Measurements from ENCODE around the gene COL1A1. TPM values are rescaled to one million over a fixed set of nuclear protein-coding genes. Genes with fewer than 3 reads are reported as not detected.

COL1A1 gene
- total RNA-seq, result 0.17 and 0.47 TPM in 2 replicates

- intact Hi-C loops (cut with micrococcal nuclease), result no loop called here
Observed at GRCh38 chr17:50201276-50201854, at the start of gene COL1A1. Gene COL1A1 (minus strand): TSS chr17:50201631. CDS start chr17:50201513, 118 bp downstream.

GRCh38 chr17:50248255-50248654, 46.8 kb upstream of the COL1A1 start:
- intact Hi-C loops (cut with micrococcal nuclease), result no loop called here

GRCh38 chr17:50244771-50245170, 43.3 kb upstream of the COL1A1 start:
- intact Hi-C loops (cut with micrococcal nuclease), result no loop called here

GRCh38 chr17:50241431-50241830, 40.0 kb upstream of the COL1A1 start:
- intact Hi-C loops (cut with micrococcal nuclease), result no loop called here

- intact Hi-C loops (cut with micrococcal nuclease), result no loop called here
Observed at GRCh38 chr17:50240851-50241250, 39.4 kb upstream of the COL1A1 start.

- intact Hi-C loops (cut with micrococcal nuclease), result no loop called here
Observed at GRCh38 chr17:50239937-50240336, 38.5 kb upstream of the COL1A1 start.

- intact Hi-C loops (cut with micrococcal nuclease), result no loop called here
Observed at GRCh38 chr17:50238601-50239280, 37.3 kb upstream of the COL1A1 start.

GRCh38 chr17:50237901-50238300, 36.5 kb upstream of the COL1A1 start:
- intact Hi-C loops (cut with micrococcal nuclease), result no loop called here

GRCh38 chr17:50234581-50234980, 33.1 kb upstream of the COL1A1 start:
- intact Hi-C loops (cut with micrococcal nuclease), result no loop called here

GRCh38 chr17:50225701-50226240, 24.3 kb upstream of the COL1A1 start:
- intact Hi-C loops (cut with micrococcal nuclease), result no loop called here

GRCh38 chr17:50222922-50223321, 21.5 kb upstream of the COL1A1 start:
- intact Hi-C loops (cut with micrococcal nuclease), result no loop called here

GRCh38 chr17:50221864-50222545, 20.6 kb upstream of the COL1A1 start:
- intact Hi-C loops (cut with micrococcal nuclease), result no loop called here

GRCh38 chr17:50221266-50221863, 19.9 kb upstream of the COL1A1 start:
- intact Hi-C loops (cut with micrococcal nuclease), result no loop called here

- intact Hi-C loops (cut with micrococcal nuclease), result no loop called here
Observed at GRCh38 chr17:50220811-50221210, 19.4 kb upstream of the COL1A1 start.

- intact Hi-C loops (cut with micrococcal nuclease), result no loop called here
Observed at GRCh38 chr17:50219939-50220465, 18.6 kb upstream of the COL1A1 start.

GRCh38 chr17:50219342-50219741, 17.9 kb upstream of the COL1A1 start:
- intact Hi-C loops (cut with micrococcal nuclease), result no loop called here

- intact Hi-C loops (cut with micrococcal nuclease), result no loop called here
Observed at GRCh38 chr17:50218771-50219315, 17.4 kb upstream of the COL1A1 start.

GRCh38 chr17:50218071-50218759, 16.8 kb upstream of the COL1A1 start:
- intact Hi-C loops (cut with micrococcal nuclease), result no loop called here

- intact Hi-C loops (cut with micrococcal nuclease), result no loop called here
Observed at GRCh38 chr17:50217591-50217990, 16.2 kb upstream of the COL1A1 start.

GRCh38 chr17:50214976-50215760, 13.7 kb upstream of the COL1A1 start:
- intact Hi-C loops (cut with micrococcal nuclease), result no loop called here
